Karpas-422 (cell line): ENCODE measurements around the gene CIPC. TPM values are rescaled to one million over a fixed set of nuclear protein-coding genes. Genes with fewer than 3 reads are reported as not detected.

Source experiments
- DNase-seq: peaks from one replicate; pipeline ENCODE4 v3.0.0-alpha.2; 2015
- H2AFZ ChIP-seq: fragments of 200-600 bp; sonication (generic); 2 replicates; pipeline ENCODE4 v1.6.1; 2014; ENCODE audit warnings: antibody characterized with exemption, low read length, mixed read lengths
- H3K27ac ChIP-seq: fragments of 200-600 bp; sonication (generic); 2 replicates; pipeline ENCODE4 v1.5.1; 2014; ENCODE audit warnings: mild to moderate bottlenecking, low read length, moderate library complexity
- H3K27me3 ChIP-seq: fragments of 200-600 bp; sonication (generic); 2 replicates; pipeline ENCODE4 v1.6.1; 2014; ENCODE audit warnings: low read length, mixed read lengths
- H3K36me3 ChIP-seq: fragments of 200-600 bp; sonication (generic); 2 replicates; pipeline ENCODE4 v1.6.1; 2014; ENCODE audit warnings: low read length, mixed read lengths; ENCODE audit not compliant: insufficient read depth
- H3K4me1 ChIP-seq: fragments of 200-600 bp; sonication (generic); 2 replicates; pipeline ENCODE4 v1.6.1; 2014; ENCODE audit warnings: mild to moderate bottlenecking, low read length, mixed read lengths
- H3K4me2 ChIP-seq: fragments of 200-600 bp; sonication (generic); 2 replicates; pipeline ENCODE4 v1.6.1; 2014; ENCODE audit warnings: low read length, low read depth, mild to moderate bottlenecking; ENCODE audit not compliant: poor library complexity, severe bottlenecking
- H3K4me3 ChIP-seq: fragments of 200-600 bp; sonication (generic); 2 replicates; pipeline ENCODE4 v1.5.1; 2014; ENCODE audit warnings: mild to moderate bottlenecking, antibody characterized with exemption, low read length, mixed read lengths
- H3K79me2 ChIP-seq: fragments of 200-600 bp; sonication (generic); 2 replicates; pipeline ENCODE4 v1.6.1; 2014; ENCODE audit warnings: mild to moderate bottlenecking, low read length, mixed read lengths
- H3K9ac ChIP-seq: fragments of 200-600 bp; sonication (generic); 2 replicates; pipeline ENCODE4 v1.6.0; 2014; ENCODE audit warnings: low read length
- H3K9me2 ChIP-seq: fragments of 200-600 bp; sonication (generic), shearing (Covaris generic); replicated peaks from 2 replicates; pipeline ENCODE4 v1.6.0; 2014; ENCODE audit warnings: mild to moderate bottlenecking, low read length, moderate library complexity; ENCODE audit not compliant: insufficient read depth
- H3K9me3 ChIP-seq: fragments of 300-700, 200-600 bp; sonication (generic); 2 replicates; pipeline ENCODE4 v1.6.1; 2014; ENCODE audit warnings: low read length, mixed read lengths
- H4K20me1 ChIP-seq: fragments of 200-600 bp; sonication (generic); 2 replicates; pipeline ENCODE4 v1.6.1; 2014; ENCODE audit warnings: mild to moderate bottlenecking, antibody characterized with exemption, low read length, low read depth; ENCODE audit not compliant: insufficient read depth
- total RNA-seq: library from RNA; depleted of rRNA; stranded (reverse); fragments of >200 nt; shearing (Covaris generic); gene quantifications from 2 replicates; pipeline ENCODE4 v1.2.3, GENCODE V29; 2014; ENCODE audit warnings: low replicate concordance

The CIPC gene
- total RNA-seq, 1 experiment from 2014 or later = 47.0 TPM

DNA sequence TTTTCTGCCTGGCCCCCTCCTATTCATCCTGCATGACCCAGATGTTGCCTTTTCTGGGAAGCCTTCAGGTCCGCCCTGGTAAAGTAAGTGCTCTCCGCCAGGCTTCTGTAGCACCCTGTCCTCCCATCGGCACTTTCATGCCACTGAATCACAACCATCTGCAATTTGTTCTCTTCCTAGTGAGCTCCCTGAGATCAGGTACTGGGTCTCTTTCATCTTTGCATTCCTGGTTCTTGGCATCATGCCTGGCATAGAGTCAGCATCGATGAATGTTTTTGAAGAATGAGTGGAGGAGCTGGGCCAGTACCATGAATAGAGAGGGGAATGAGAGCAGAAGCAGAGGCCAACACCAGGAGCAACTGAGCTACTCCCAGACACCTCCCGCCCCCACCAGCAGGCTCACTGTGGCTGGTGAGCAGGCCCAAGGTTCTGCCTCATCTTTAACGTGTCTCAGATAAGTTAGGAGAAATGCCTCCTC is 30.4 kb downstream of the CIPC start:
- no peaks in the 10 kb centered on the region for H3K36me3 ChIP-seq
- no peak overlapping the region for H2AFZ ChIP-seq
- no peak for DNase-seq
- no peak overlapping the region for H3K4me3 ChIP-seq
- H3K27ac ChIP-seq = no peak overlapping the region
- H4K20me1 ChIP-seq = peaks cover 28% of the 10 kb centered on the region
- H3K4me1 ChIP-seq = peaks cover 12% of the 10 kb centered on the region
- no peak overlapping the region for H3K4me2 ChIP-seq
- no peak overlapping the region for H3K9ac ChIP-seq
- no peaks in the 10 kb centered on the region for H3K79me2 ChIP-seq
- no peaks in the 10 kb centered on the region for H3K9me3 ChIP-seq
- H3K9me2 ChIP-seq = no peaks in the 10 kb centered on the region
- H3K27me3 ChIP-seq = no peaks in the 10 kb centered on the region; the same call in 1 of the 2 replicates

DNA sequence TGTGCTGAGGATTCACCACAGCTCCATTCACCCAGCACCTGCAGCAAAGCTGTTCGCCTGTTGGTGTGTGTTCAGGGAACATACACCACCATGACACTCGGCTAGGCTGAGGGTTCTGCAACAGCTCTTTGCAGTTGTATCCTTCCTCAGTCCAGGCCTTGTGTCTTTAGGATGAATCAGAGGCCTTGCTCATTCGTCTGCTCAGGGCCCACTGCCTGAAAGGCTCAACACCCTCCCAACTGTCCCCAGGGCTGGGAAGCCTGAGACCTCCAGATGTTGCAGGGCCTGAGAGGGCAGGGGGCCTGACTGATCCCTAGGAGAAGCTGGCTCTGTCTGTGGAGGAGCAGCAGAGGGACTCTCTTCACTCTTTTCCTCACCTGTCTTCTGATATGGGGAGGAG is 32.3 kb downstream of the CIPC start:
- Histone ChIP-seq H3K9me3 (no peaks in the 10 kb centered on the region), H3K4me1 (peaks cover 3% of the 10 kb centered on the region), H3K79me2 (no peaks in the 10 kb centered on the region), H3K36me3 (no peaks in the 10 kb centered on the region), H3K9ac (no peak overlapping the region), H3K4me2 (no peak overlapping the region), H4K20me1 (peaks cover 22% of the 10 kb centered on the region; the same call in 1 of the 2 replicates), H3K27me3 (no peaks in the 10 kb centered on the region), H3K4me3 (no peak overlapping the region), H3K9me2 (no peaks in the 10 kb centered on the region), H2AFZ (no peak overlapping the region), H3K27ac (no peak overlapping the region)
- no peak for DNase-seq

DNA sequence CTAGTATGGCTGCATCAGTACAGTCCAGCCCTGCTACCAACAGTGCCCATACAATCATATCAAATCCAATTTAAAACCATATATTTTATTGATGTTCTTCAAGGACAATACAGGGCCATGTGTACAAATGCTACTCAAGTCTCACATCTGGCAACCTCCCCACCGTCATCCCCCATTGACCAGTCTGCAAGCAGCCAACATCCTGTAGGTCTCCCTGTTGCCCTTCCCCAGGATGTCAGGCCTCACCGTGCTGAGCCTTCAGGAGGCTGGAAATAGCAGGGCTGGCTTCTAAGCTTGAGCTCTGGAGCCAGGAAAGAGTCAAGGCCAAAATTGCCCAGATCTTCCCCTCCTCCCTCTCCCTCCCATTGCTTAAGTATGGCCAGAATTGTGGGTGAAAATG is 33.1 kb downstream of the CIPC start:
- Histone ChIP-seq H3K9me2 (no peaks in the 10 kb centered on the region), H3K4me3 (no peak overlapping the region), H3K4me2 (no peak overlapping the region), H3K9me3 (no peaks in the 10 kb centered on the region), H3K36me3 (no peaks in the 10 kb centered on the region), H3K9ac (no peak overlapping the region), H2AFZ (no peak overlapping the region), H4K20me1 (peaks cover 22% of the 10 kb centered on the region; the same call in 1 of the 2 replicates), H3K27me3 (no peaks in the 10 kb centered on the region), H3K4me1 (peaks cover 3% of the 10 kb centered on the region), H3K27ac (no peak overlapping the region), H3K79me2 (no peaks in the 10 kb centered on the region)
- DNase-seq = no peak

DNA sequence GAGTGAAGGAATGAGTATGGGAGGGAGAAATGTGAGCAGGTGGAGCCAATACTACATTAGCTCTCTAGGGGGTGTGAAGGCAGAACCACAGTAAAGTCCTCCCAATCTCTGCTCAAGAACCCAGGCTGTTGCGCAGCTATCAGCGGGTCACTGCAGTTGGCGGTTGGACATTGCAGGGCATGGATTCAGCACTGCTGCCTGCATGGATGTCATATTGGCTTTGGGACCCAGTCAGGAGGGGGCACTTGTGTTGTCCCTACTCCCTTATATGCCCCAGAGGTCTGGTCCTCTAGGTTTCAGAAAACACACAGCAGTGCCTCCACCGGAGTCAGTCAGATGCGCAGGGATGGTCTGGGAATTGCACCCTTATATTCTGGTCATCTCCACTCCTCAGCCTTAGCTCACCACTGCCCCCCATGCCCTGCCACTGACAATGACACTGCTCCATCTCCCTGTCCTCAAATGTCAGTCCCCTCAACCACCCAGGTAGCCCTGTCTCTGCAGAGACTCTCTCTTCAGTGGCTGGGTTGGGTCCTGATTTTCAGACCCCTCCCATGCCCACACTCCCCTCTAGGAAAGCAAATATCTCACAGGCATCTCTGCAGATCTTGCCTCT is 33.9 kb downstream of the CIPC start:
- H3K9me2 ChIP-seq = no peaks in the 10 kb centered on the region
- DNase-seq = no peak
- H3K4me2 ChIP-seq = no peak overlapping the region
- no peaks in the 10 kb centered on the region for H3K9me3 ChIP-seq
- peaks cover 22% of the 10 kb centered on the region; the same call in 1 of the 2 replicates for H4K20me1 ChIP-seq
- H3K79me2 ChIP-seq = no peaks in the 10 kb centered on the region
- no peaks in the 10 kb centered on the region for H3K36me3 ChIP-seq
- no peaks in the 10 kb centered on the region for H3K27me3 ChIP-seq
- H3K27ac ChIP-seq = no peak overlapping the region
- no peak overlapping the region for H3K9ac ChIP-seq
- peaks cover 3% of the 10 kb centered on the region for H3K4me1 ChIP-seq
- H3K4me3 ChIP-seq = no peak overlapping the region
- H2AFZ ChIP-seq = no peak overlapping the region

DNA sequence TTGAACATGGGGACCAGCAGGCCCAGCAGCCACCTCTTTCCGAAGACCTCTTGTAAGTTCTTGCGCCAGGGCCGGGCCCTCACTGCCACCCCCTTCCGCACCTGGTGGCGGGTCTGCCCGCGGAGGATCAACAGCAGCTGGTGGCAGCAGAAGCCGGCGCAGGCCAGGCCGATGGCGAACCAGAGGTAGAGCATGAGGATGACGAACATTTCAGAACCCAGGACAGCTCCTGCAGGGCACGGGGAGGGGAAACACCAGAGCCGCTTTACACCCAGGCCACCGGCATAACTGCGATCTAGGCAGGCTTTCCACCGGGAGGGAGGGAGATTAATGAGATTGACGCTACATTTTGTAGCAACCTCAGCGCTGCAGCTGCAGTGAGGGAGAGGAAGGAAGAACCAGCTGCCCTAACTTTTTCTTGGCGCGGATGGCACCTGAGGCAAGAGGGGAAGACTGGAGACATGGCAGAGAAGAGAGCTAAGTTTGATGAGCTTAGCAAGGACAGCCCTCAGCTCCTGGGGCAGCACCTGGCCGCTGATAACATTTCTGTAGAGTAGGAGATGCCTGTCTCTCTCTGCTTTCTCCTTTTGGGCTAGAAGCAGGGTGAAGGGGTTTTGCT is 35.8 kb downstream of the CIPC start:
- Histone ChIP-seq H3K36me3 (no peaks in the 10 kb centered on the region), H3K4me2 (no peak overlapping the region), H3K27me3 (no peaks in the 10 kb centered on the region), H3K9me3 (no peaks in the 10 kb centered on the region), H4K20me1 (peaks cover 22% of the 10 kb centered on the region; the same call in 1 of the 2 replicates), H3K9me2 (no peaks in the 10 kb centered on the region), H3K4me1 (peaks cover 3% of the 10 kb centered on the region), H3K79me2 (no peaks in the 10 kb centered on the region), H3K4me3 (no peak overlapping the region), H3K27ac (no peak overlapping the region), H3K9ac (no peak overlapping the region), H2AFZ (no peak overlapping the region)
- peak; percentile 93 for DNase-seq

DNA sequence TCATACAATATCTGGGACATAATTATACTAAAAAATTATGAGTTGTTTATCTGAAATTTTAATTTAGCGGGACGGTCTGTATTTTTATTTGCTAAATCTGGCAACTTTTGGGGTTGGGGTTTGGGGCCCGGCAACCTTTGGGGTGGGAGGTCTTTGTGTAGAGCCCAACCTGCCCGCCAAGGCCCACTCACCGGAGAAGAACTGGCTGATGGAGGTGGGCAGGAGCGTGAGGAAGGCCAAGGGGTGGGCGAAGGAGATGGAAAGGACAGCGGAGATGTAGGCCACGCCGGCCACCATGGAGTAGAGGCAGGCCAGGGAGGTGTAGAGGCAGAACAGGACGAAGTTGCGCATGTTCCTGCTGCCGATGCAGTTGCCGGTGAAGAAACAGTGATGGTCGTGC is 41.0 kb downstream of the CIPC start:
- no peaks in the 10 kb centered on the region for H3K9me2 ChIP-seq
- no peak overlapping the region for H3K9ac ChIP-seq
- H3K27me3 ChIP-seq = no peaks in the 10 kb centered on the region
- H4K20me1 ChIP-seq = peaks cover 2% of the 10 kb centered on the region; the same call in 1 of the 2 replicates
- H3K36me3 ChIP-seq = no peaks in the 10 kb centered on the region
- H3K27ac ChIP-seq = no peak overlapping the region
- no peak overlapping the region for H3K4me3 ChIP-seq
- H3K4me1 ChIP-seq = peaks cover 5% of the 10 kb centered on the region
- H3K4me2 ChIP-seq = no peak overlapping the region
- no peak overlapping the region for H2AFZ ChIP-seq
- no peaks in the 10 kb centered on the region for H3K79me2 ChIP-seq
- no peaks in the 10 kb centered on the region for H3K9me3 ChIP-seq
- no peak for DNase-seq

DNA sequence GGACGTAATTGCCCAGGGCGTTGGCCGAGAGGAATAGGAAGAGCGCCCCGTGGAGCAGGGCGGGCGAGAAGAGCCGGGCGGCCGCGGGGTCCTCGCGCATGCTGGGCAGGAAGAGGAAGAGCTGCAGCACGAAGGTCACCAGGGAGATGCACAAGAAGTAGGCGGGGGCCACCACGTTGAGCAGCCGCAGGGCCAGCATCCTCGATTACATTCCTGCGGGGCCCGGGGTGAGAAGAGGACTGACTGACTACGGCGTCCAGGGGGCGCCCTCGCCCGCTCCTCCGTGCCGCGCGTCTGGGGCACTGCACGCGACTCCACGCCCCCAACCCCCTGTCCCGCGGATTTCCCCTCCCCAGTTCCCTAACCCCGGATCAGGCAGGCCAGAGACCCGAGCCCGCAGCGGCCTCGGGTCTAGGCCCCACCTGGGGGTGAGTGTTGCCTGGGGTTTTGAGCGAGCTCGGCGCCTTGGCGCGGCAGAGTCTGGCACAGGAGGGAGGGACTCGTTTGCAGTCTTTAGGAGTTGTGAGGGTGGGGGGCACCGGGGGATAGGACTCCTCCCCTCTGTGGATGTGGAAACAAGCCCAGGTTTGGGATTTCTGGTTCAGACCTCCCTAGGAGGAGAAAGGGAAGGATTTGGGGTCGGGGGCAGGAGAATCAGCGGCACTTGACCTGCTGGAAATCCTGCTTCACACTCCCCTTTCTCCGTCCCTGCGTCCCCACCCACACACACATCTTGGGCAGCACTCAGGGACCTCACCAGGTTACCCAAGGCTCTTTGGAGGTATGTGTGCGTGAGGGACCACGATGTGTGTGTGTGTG is 41.7 kb downstream of the CIPC start:
- H4K20me1 ChIP-seq = no peaks in the 10 kb centered on the region; the same call in 1 of the 2 replicates
- no peaks in the 10 kb centered on the region for H3K27me3 ChIP-seq
- no peak overlapping the region for H3K27ac ChIP-seq
- H3K9ac ChIP-seq = no peak overlapping the region
- no peaks in the 10 kb centered on the region for H3K9me3 ChIP-seq
- no peak overlapping the region for H2AFZ ChIP-seq
- peak; percentile 87 for DNase-seq
- H3K9me2 ChIP-seq = no peaks in the 10 kb centered on the region
- H3K36me3 ChIP-seq = no peaks in the 10 kb centered on the region
- H3K79me2 ChIP-seq = no peaks in the 10 kb centered on the region
- H3K4me2 ChIP-seq = no peak overlapping the region
- H3K4me3 ChIP-seq = no peak overlapping the region
- peaks cover 4% of the 10 kb centered on the region for H3K4me1 ChIP-seq
